ENCODE results near the gene LIN54. TPM values are rescaled to one million over a fixed set of nuclear protein-coding genes. Genes with fewer than 3 reads are reported as not detected.

Gene LIN54
- total and polyA plus RNA-seq, 4 donors: 2.0 to 17.1 (median 5.2) TPM

- DNase-seq (ENCODE audit: low spot score): no peak
- Histone ChIP-seq H3K9ac (ENCODE audit: low read depth in 1 of 2, low read length in 2 of 2) (no peak overlapping the region), H3K4me3 (ENCODE audit: low read depth in 1 of 3, low read length in 3 of 3) (no peak overlapping the region), H3K27ac (ENCODE audit: low read depth in 1 of 2, low read length in 2 of 2) (no peak overlapping the region), H3K27me3 (ENCODE audit: control insufficient read depth in 4 of 4, insufficient read depth in 4 of 4, low read length in 3 of 4) (no peaks in the 10 kb centered on the region), H3K36me3 (ENCODE audit: control insufficient read depth in 4 of 4, insufficient read depth in 3 of 4, low read depth in 1 of 4, low read length in 3 of 4) (no peaks in the 10 kb centered on the region), H3K4me1 (ENCODE audit: control insufficient read depth in 4 of 4, insufficient read depth in 4 of 4, low read length in 3 of 4) (no peaks in the 10 kb centered on the region), H3K9me3 (ENCODE audit: control insufficient read depth in 4 of 4, low read length in 3 of 4) (peaks cover 0 to 3% (median under 1%) of the 10 kb centered on the region in 4 donors)
- 83% methylated on average over 1 of the region's 1 CpG for WGBS
- TF ChIP-seq ATF3 (IDR thresholded peaks at IDR 0.05) (no peak), REST (IDR thresholded peaks at IDR 0.05) (no peak), EGR1 (IDR thresholded peaks at IDR 0.05; ENCODE audit: low read depth in 2 of 2) (no peak), RXRA (IDR thresholded peaks at IDR 0.05) (no peak), YY1 (IDR thresholded peaks at IDR 0.05) (no peak), NR2F2 (IDR thresholded peaks at IDR 0.05) (no peak), TAF1 (conservative IDR thresholded peaks at IDR 0.05) (no peak), HNF4G (IDR thresholded peaks at IDR 0.05) (no peak), JUND (IDR thresholded peaks at IDR 0.05) (no peak), CTCF (IDR thresholded peaks at IDR 0.05; ENCODE audit: low read depth, low read length, missing input control) (no peak), GABPA (IDR thresholded peaks at IDR 0.05 in 1 of 2, conservative IDR thresholded peaks at IDR 0.05 in 1 of 2) (no peak), HNF4A (conservative IDR thresholded peaks at IDR 0.05) (no peak), SP1 (IDR thresholded peaks at IDR 0.05) (no peak)
- TF ChIP-seq, protein P1, sequence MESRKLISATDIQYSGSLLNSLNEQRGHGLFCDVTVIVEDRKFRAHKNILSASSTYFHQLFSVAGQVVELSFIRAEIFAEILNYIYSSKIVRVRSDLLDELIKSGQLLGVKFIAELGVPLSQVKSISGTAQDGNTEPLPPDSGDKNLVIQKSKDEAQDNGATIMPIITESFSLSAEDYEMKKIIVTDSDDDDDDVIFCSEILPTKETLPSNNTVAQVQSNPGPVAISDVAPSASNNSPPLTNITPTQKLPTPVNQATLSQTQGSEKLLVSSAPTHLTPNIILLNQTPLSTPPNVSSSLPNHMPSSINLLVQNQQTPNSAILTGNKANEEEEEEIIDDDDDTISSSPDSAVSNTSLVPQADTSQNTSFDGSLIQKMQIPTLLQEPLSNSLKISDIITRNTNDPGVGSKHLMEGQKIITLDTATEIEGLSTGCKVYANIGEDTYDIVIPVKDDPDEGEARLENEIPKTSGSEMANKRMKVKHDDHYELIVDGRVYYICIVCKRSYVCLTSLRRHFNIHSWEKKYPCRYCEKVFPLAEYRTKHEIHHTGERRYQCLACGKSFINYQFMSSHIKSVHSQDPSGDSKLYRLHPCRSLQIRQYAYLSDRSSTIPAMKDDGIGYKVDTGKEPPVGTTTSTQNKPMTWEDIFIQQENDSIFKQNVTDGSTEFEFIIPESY (IDR thresholded peaks at IDR 0.05): no peak
- TF ChIP-seq, protein P2, sequence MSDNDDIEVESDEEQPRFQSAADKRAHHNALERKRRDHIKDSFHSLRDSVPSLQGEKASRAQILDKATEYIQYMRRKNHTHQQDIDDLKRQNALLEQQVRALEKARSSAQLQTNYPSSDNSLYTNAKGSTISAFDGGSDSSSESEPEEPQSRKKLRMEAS (IDR thresholded peaks at IDR 0.05): no peak
These were observed 19.1 kb upstream of the LIN54 start for GRCh38 chr4:83029688-83030087.

GRCh38 chr4:83028976-83029375 lies 18.4 kb upstream of the LIN54 start:
- no peak for DNase-seq (ENCODE audit: low spot score)
- TF ChIP-seq YY1 (IDR thresholded peaks at IDR 0.05) (no peak), EGR1 (IDR thresholded peaks at IDR 0.05; ENCODE audit: low read depth in 2 of 2) (no peak), REST (IDR thresholded peaks at IDR 0.05) (no peak), CTCF (IDR thresholded peaks at IDR 0.05; ENCODE audit: low read depth, low read length, missing input control) (no peak), SP1 (IDR thresholded peaks at IDR 0.05) (no peak), FOXA2 (IDR thresholded peaks at IDR 0.05) (no peak), NR2F2 (IDR thresholded peaks at IDR 0.05) (no peak), RXRA (IDR thresholded peaks at IDR 0.05) (no peak), TAF1 (conservative IDR thresholded peaks at IDR 0.05) (no peak)
- H3K4me3 ChIP-seq (ENCODE audit: low read depth in 1 of 3, low read length in 3 of 3): no peak overlapping the region
- H3K4me1 ChIP-seq (ENCODE audit: control insufficient read depth in 4 of 4, insufficient read depth in 4 of 4, low read length in 3 of 4): no peaks in the 10 kb centered on the region
- no peak overlapping the region for H3K27ac ChIP-seq (ENCODE audit: low read depth in 1 of 2, low read length in 2 of 2)
- WGBS: 45% methylated on average over 3 of the region's 3 CpGs
- peak overlapping the region in 1 of 2 donors; percentile 12 for H3K9ac ChIP-seq (ENCODE audit: low read depth in 1 of 2, low read length in 2 of 2)
- H3K9me3 ChIP-seq (ENCODE audit: control insufficient read depth in 4 of 4, low read length in 3 of 4): peaks cover 0 to 7% (median under 1%) of the 10 kb centered on the region in 4 donors
- no peaks in the 10 kb centered on the region for H3K27me3 ChIP-seq (ENCODE audit: control insufficient read depth in 4 of 4, insufficient read depth in 4 of 4, low read length in 3 of 4)
- no peaks in the 10 kb centered on the region for H3K36me3 ChIP-seq (ENCODE audit: control insufficient read depth in 4 of 4, insufficient read depth in 3 of 4, low read depth in 1 of 4, low read length in 3 of 4)
